ENCODE results near the gene PDGFB.

GRCh38 chr22:39234472-39234787 is 10.4 kb downstream of the PDGFB start:
- TF ChIP-seq CTCF (IDR thresholded peaks at IDR 0.05) (no peak), POLR2A (IDR thresholded peaks at IDR 0.05) (no peak)

Measured in transverse colon (tissue), 3 donors.